DOHH2 (cell line): ENCODE results near the gene CDK5RAP3.

ENCODE experiments used
- EZH2phosphoT487 ChIP-seq: fragments of 200-600 bp; sonication (generic); IDR thresholded peaks from 2 replicates; pipeline ENCODE4 v1.6.1; 2017; ENCODE audit warnings: borderline replicate concordance, mild to moderate bottlenecking, antibody characterized with exemption, low read length, moderate library complexity, mixed read lengths
- TF ChIP-seq, protein P1 (sequence below): fragments of 200-600 bp; sonication (generic); IDR thresholded peaks from one replicate; pipeline ENCODE4 v1.5.1; 2014; ENCODE audit warnings: antibody characterized with exemption, mild to moderate bottlenecking, low read depth, low read length; ENCODE audit not compliant: poor library complexity, severe bottlenecking

DNA sequence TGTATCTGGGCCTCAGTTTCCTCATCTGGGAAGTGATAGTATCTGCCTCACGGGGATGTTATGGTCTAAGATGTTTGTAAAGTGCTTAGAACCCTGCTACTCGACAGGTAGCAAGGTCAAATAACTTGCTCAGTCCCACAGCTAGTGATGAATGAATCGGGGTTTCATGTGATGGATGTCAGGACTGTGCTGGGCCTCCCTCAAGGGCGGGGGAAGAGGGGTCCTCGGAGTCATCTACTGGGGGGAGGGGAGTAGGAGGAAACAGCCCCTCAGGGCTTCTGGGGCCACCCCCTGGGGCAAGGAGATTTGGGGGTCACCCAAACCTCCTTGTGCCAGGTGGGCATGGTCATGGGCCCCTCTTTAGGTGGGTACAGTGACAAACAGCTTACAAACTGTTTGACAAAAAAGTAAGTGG lies 28.8 kb upstream of the CDK5RAP3 start:
- TF ChIP-seq, protein P1, sequence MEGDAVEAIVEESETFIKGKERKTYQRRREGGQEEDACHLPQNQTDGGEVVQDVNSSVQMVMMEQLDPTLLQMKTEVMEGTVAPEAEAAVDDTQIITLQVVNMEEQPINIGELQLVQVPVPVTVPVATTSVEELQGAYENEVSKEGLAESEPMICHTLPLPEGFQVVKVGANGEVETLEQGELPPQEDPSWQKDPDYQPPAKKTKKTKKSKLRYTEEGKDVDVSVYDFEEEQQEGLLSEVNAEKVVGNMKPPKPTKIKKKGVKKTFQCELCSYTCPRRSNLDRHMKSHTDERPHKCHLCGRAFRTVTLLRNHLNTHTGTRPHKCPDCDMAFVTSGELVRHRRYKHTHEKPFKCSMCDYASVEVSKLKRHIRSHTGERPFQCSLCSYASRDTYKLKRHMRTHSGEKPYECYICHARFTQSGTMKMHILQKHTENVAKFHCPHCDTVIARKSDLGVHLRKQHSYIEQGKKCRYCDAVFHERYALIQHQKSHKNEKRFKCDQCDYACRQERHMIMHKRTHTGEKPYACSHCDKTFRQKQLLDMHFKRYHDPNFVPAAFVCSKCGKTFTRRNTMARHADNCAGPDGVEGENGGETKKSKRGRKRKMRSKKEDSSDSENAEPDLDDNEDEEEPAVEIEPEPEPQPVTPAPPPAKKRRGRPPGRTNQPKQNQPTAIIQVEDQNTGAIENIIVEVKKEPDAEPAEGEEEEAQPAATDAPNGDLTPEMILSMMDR: no peak
- TF ChIP-seq EZH2phosphoT487: no peak
